AG09319 (cell line): ENCODE measurements around the gene HOXB9.

ENCODE experiments used
- DNase-seq: peaks from one replicate; pipeline ENCODE4 v3.0.0-alpha.2; 2010; ENCODE audit warnings: low read depth; ENCODE audit errors: extremely low read depth
- CTCF ChIP-seq: IDR thresholded peaks from 2 replicates; pipeline ENCODE4 v1.5.1; 2011; ENCODE audit warnings: low read depth, mild to moderate bottlenecking, inconsistent platforms, low read length, moderate library complexity

Gene HOXB9

GRCh38 chr17:48599354-48599753 lies 26.8 kb downstream of the HOXB9 start:
- no peak for TF ChIP-seq CTCF
- no peak for DNase-seq

- no peak for TF ChIP-seq CTCF
- no peak for DNase-seq
Measured at GRCh38 chr17:48598736-48599135, 27.4 kb downstream of the HOXB9 start.

GRCh38 chr17:48597778-48598631 lies 28.2 kb downstream of the HOXB9 start:
- no peak for DNase-seq
- no peak for TF ChIP-seq CTCF

GRCh38 chr17:48597528-48597777 lies 28.7 kb downstream of the HOXB9 start:
- no peak for DNase-seq
- TF ChIP-seq CTCF = no peak

GRCh38 chr17:48596735-48597527 lies 29.2 kb downstream of the HOXB9 start:
- DNase-seq = no peak
- no peak for TF ChIP-seq CTCF

GRCh38 chr17:48596000-48596734 lies 30.0 kb downstream of the HOXB9 start:
- no peak for DNase-seq
- no peak for TF ChIP-seq CTCF
